Prostate gland (tissue), 2 donors: ENCODE data around the gene BAIAP2.

Experiments
- POLR2A ChIP-seq: fragments of 450-650 bp; IDR thresholded peaks from one replicate; pipeline ENCODE4 v1.6.1; 2016; ENCODE audit warnings: antibody characterized with exemption, mild to moderate bottlenecking
- POLR2AphosphoS5 ChIP-seq: sonication (generic); formaldehyde crosslinking; IDR thresholded peaks from one replicate; pipeline ENCODE4 v1.6.1; 2017; ENCODE audit warnings: antibody characterized with exemption
- TF ChIP-seq, protein P1 (sequence below), 4 experiments: fragments of 200-600 bp in 2 of 4; fragments of 450-650 bp in 2 of 4; sonication (generic) in 2 of 4; IDR thresholded peaks; 1 replicate in 3 of 4; 2 replicates in 1 of 4; pipeline ENCODE4 v1.5.1; 2016 to 2019; ENCODE audit warnings: antibody characterized with exemption in 4 of 4, mild to moderate bottlenecking in 2 of 4, moderate library complexity in 2 of 4

DNA sequence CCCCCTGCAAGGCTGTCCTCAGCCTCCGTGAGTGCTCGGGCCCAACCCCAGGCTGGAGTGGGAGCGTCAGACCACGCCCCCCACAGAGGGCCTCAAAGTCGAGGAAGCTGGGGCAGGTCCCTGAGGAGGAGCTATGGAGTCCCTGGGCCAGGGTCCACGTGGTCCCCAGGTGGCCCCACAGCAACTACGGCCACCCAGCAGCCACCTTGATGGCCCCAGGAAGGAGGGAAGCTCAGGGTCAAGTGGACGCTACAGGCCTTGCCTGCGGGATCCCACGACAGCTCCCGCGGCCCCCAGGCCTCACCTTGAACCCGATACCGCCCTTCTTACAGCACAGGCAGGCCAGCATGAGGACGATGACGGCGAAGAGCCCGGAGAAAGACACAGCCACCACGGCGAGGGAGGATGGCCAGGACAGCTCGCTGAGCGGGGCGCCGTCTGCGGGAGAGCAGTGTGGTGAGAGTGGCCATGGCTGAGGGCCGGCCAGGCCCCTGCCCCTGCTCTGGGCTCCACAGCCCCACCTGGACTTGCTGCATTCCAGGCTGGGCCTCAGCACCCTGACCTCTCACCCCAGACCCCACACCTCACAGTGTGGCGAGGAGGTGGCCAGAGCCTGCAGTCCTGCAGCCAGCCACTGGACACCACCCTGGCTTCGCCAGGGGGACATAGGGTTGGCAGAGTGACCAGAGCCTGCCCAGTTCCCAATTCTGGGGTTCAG, 99.3 kb downstream of the BAIAP2 start:
- TF ChIP-seq, protein P1, sequence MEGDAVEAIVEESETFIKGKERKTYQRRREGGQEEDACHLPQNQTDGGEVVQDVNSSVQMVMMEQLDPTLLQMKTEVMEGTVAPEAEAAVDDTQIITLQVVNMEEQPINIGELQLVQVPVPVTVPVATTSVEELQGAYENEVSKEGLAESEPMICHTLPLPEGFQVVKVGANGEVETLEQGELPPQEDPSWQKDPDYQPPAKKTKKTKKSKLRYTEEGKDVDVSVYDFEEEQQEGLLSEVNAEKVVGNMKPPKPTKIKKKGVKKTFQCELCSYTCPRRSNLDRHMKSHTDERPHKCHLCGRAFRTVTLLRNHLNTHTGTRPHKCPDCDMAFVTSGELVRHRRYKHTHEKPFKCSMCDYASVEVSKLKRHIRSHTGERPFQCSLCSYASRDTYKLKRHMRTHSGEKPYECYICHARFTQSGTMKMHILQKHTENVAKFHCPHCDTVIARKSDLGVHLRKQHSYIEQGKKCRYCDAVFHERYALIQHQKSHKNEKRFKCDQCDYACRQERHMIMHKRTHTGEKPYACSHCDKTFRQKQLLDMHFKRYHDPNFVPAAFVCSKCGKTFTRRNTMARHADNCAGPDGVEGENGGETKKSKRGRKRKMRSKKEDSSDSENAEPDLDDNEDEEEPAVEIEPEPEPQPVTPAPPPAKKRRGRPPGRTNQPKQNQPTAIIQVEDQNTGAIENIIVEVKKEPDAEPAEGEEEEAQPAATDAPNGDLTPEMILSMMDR (IDR thresholded peaks at IDR 0.05), result no peak
- TF ChIP-seq POLR2AphosphoS5 (no peak), POLR2A (no peak)
